ENCODE measurements around the gene WFDC5. TPM values are rescaled to one million over a fixed set of nuclear protein-coding genes. Genes with fewer than 3 reads are reported as not detected.

Gene WFDC5
- total RNA-seq, 1 donor from 2014 or later = not detected

GRCh38 chr20:45119556-45120266 is 4.7 kb upstream of the WFDC5 start:
- H3K27me3 ChIP-seq = no peaks in the 10 kb centered on the region
- H3K27ac Mint-ChIP-seq = no peak overlapping the region
- H3K36me3 ChIP-seq = no peaks in the 10 kb centered on the region
- no peak overlapping the region for H3K4me3 Mint-ChIP-seq
- no peaks in the 10 kb centered on the region for H3K36me3 Mint-ChIP-seq
- no peaks in the 10 kb centered on the region for H3K27me3 Mint-ChIP-seq (ENCODE audit: insufficient read depth, low read depth)
- TF ChIP-seq EZH2phosphoT487 (IDR thresholded peaks at IDR 0.05) (no peak), EZH2 (IDR thresholded peaks at IDR 0.05) (no peak)
- TF ChIP-seq, protein P1, sequence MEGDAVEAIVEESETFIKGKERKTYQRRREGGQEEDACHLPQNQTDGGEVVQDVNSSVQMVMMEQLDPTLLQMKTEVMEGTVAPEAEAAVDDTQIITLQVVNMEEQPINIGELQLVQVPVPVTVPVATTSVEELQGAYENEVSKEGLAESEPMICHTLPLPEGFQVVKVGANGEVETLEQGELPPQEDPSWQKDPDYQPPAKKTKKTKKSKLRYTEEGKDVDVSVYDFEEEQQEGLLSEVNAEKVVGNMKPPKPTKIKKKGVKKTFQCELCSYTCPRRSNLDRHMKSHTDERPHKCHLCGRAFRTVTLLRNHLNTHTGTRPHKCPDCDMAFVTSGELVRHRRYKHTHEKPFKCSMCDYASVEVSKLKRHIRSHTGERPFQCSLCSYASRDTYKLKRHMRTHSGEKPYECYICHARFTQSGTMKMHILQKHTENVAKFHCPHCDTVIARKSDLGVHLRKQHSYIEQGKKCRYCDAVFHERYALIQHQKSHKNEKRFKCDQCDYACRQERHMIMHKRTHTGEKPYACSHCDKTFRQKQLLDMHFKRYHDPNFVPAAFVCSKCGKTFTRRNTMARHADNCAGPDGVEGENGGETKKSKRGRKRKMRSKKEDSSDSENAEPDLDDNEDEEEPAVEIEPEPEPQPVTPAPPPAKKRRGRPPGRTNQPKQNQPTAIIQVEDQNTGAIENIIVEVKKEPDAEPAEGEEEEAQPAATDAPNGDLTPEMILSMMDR (IDR thresholded peaks at IDR 0.05) = no peak
- H3K9ac ChIP-seq = no peak overlapping the region
- no peak overlapping the region for H3K4me3 ChIP-seq
- H3K4me1 Mint-ChIP-seq = no peaks in the 10 kb centered on the region
- no peaks in the 10 kb centered on the region for H3K79me2 ChIP-seq (ENCODE audit: low read depth)
- no peak for DNase-seq (ENCODE audit: low spot score)
- no peak overlapping the region for H3K4me2 ChIP-seq
- no peaks in the 10 kb centered on the region for H4K20me1 ChIP-seq (ENCODE audit: low read depth)
- no peaks in the 10 kb centered on the region for H3F3A ChIP-seq (ENCODE audit: low read depth)
- H2AFZ ChIP-seq (replicated peaks) = no peak overlapping the region
- H3K9me3 ChIP-seq (ENCODE audit: low read depth) = no peaks in the 10 kb centered on the region
- H3K27ac ChIP-seq = no peak overlapping the region
- no peaks in the 10 kb centered on the region for H3K4me1 ChIP-seq
- no peaks in the 10 kb centered on the region for H3K9me3 Mint-ChIP-seq

DNA sequence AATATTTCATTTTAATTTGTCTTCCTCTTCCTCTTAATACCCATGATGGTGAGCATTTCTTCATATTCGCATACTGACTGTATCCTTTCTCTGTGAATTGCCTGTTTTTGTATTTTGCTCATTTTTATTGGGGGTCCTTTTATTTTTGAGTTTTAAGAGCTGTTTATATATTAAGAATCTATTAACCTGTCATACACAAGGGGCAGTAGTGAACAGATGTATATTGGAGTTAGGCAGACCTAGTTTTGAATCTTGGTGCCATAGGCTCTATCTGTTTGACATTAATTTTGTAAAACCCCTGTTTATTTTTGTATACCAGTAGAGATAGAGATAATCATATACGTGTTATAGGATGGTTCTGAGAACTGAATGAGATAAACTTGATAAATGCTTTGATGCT is 3.1 kb upstream of the WFDC5 start:
- Histone ChIP-seq H2AFZ (replicated peaks) (no peak overlapping the region), H3K27ac (no peak overlapping the region), H3K4me2 (no peak overlapping the region), H3K9me3 (ENCODE audit: low read depth) (no peaks in the 10 kb centered on the region), H3K4me1 (no peaks in the 10 kb centered on the region), H3K36me3 (no peaks in the 10 kb centered on the region), H3K79me2 (ENCODE audit: low read depth) (no peaks in the 10 kb centered on the region), H4K20me1 (ENCODE audit: low read depth) (no peaks in the 10 kb centered on the region), H3F3A (ENCODE audit: low read depth) (no peaks in the 10 kb centered on the region), H3K27me3 (no peaks in the 10 kb centered on the region), H3K4me3 (no peak overlapping the region), H3K9ac (no peak overlapping the region)
- no peak overlapping the region for H3K27ac Mint-ChIP-seq
- H3K27me3 Mint-ChIP-seq (ENCODE audit: insufficient read depth, low read depth) = no peaks in the 10 kb centered on the region
- no peak for DNase-seq (ENCODE audit: low spot score)
- H3K36me3 Mint-ChIP-seq = no peaks in the 10 kb centered on the region
- TF ChIP-seq EZH2 (IDR thresholded peaks at IDR 0.05) (no peak), EZH2phosphoT487 (IDR thresholded peaks at IDR 0.05) (no peak)
- TF ChIP-seq, protein P1 (IDR thresholded peaks at IDR 0.05) = no peak
- no peak overlapping the region for H3K4me3 Mint-ChIP-seq
- no peaks in the 10 kb centered on the region for H3K9me3 Mint-ChIP-seq
- no peaks in the 10 kb centered on the region for H3K4me1 Mint-ChIP-seq

- DNase-seq (ENCODE audit: low spot score) = no peak
- TF ChIP-seq EZH2 (IDR thresholded peaks at IDR 0.05) (no peak), EZH2phosphoT487 (IDR thresholded peaks at IDR 0.05) (no peak)
- TF ChIP-seq, protein P1 (IDR thresholded peaks at IDR 0.05) = no peak
- Histone ChIP-seq H3K27ac (no peak overlapping the region), H4K20me1 (ENCODE audit: low read depth) (no peaks in the 10 kb centered on the region), H3K36me3 (no peaks in the 10 kb centered on the region), H3K79me2 (ENCODE audit: low read depth) (no peaks in the 10 kb centered on the region), H3K4me2 (no peak overlapping the region), H3F3A (ENCODE audit: low read depth) (no peaks in the 10 kb centered on the region), H3K9me3 (ENCODE audit: low read depth) (no peaks in the 10 kb centered on the region), H3K27me3 (no peaks in the 10 kb centered on the region), H3K4me1 (no peaks in the 10 kb centered on the region), H3K4me3 (no peak overlapping the region), H2AFZ (replicated peaks) (no peak overlapping the region), H3K9ac (no peak overlapping the region)
- Mint-ChIP-seq H3K27me3 (ENCODE audit: insufficient read depth, low read depth) (no peaks in the 10 kb centered on the region), H3K36me3 (no peaks in the 10 kb centered on the region), H3K27ac (no peak overlapping the region), H3K9me3 (no peaks in the 10 kb centered on the region), H3K4me1 (no peaks in the 10 kb centered on the region), H3K4me3 (no peak overlapping the region)
Observed at GRCh38 chr20:45117581-45117980, 2.6 kb upstream of the WFDC5 start.
